NCI-H774 (cell line): ENCODE data around the gene PKP4.

Experiments used
- DNase-seq: peaks from one replicate; lab custom pipeline; 2025; lab: John Stamatoyannopoulos, UW

The PKP4 gene

DNA sequence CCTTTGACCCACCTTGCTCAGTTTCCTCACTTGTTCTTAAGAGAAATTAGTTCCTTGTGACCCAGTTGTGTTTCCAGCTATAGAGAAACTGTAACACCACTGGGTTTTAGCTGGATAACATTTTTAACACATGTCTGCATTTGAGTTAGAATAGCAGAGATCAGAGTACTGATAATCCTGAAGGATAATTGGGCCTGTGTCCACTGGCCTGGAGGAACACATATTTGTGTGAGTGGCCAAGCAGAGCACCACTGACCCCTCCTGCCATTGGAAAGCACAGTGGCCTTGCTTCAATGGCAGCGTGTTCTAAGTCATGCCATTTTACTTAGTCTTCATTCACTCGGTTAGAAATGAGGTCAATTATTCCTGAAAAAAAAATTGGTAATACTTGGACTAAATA lies 42.6 kb downstream of the PKP4 start:
- no peak for DNase-seq

DNA sequence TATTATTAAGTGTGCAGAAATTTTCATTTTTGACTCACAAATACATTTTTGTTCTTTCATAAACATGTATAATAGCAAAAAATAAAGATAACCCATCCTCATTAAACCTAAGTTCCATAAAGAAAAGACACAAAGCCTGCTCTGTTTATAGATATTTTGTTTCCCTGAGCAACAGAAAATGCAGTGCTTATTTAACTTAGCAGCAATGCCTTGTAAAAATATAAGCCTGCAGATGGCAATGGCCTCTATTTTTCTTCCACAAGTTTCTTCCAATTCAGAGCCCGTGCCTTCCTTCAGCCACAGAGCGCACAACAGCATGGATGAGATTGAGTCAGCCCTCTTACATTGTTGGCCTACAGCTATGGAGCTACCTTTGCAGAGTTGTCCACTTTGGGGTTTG lies 43.6 kb downstream of the PKP4 start:
- DNase-seq: no peak

DNA sequence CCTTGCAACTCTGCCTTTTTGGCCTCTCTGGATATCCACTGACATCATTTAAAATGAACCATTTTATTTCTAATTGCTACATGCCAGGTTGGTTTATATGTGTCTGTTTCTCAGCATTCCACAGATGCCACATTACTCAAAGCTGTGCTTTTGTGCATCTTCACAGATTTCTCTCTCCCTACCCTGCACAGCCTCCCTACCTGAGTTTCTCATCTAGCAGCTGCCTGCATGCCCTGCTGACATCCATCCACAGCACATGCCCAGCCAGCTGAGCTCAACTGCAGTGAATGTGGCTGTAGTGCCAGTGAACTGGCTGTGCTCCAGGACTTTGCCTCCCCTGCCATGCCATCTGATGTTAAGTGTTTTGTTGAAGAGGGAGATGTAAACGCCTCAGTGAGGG lies 44.5 kb downstream of the PKP4 start:
- DNase-seq: peak; percentile 46

DNA sequence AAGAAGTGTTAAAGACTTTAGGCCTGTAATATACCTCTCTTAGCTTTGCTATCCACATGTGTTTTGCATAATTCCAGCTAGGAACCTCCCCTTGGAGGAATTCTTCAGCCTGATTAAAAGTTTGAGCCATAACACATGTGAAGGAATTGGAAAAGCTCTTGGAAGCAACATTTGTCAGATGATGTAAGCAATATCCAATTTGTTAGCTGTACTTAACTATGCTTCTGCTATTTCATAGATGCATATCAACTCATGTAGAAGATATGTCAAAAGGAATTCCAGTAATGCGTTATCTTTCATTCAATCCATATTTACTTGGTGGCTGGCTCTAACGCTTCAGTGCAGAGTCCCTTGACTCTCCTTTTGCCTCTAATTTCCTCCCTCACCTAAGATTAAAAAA lies 46.2 kb downstream of the PKP4 start:
- DNase-seq: no peak

DNA sequence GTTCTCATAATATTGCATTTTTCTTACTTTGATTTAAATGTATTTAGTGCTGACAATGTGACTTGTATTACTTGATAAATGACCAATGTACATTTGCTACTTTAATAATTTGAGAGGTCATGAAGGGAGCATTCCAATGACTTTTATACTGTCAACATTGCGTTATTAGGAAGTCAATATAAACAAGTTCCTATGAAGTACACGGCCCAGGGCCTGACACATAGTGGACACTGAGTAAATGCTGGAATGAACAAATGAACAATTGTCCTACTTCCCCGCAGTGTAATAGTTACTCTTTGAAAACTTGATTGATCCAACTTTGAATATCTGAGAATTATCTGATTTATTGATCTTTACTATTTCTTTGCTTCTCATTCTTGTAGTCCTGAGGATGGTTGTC lies 47.3 kb downstream of the PKP4 start:
- DNase-seq: no peak

DNA sequence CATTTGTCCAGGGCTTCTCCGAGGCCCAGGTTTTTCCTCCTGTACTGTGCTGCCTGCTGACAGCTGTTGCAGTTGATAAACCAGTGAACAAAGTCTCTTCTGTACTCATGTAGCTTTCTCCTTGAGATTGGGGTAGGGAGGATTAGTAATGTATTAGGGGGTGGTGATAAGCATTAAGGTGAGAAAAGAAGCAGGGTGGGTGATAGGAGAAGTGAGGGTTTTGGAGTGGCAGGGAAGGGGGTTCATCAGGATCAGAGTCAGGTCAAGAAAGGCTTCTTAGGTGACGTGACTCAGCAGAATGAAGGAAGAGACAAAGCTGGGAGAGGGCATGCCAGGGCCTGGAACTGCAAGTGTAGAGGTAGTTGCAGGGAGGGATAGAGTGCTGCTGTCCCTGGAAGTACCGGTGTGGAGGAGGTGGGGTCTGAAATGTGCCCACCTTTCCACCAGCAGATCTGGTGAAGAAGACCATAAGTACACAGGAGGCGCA lies 48.7 kb downstream of the PKP4 start:
- no peak for DNase-seq

DNA sequence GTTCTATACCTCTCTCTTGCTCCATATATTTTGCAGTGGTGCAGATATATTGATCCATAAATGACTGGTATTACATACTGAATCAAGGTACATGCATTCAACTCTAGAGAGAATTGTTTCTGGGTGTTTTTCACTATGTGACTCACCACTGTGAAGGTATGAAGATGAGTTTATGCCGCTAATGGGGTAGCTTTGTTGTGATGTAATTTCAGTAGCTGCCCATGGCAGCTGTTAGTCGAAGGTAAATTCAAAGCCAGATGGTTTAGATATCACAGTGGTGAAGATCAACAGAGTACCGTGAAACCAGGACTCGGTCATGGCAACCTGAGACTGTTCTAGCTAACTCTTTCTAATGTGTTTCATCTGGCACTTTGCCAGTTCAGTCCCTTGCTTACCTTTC lies 50.4 kb downstream of the PKP4 start:
- DNase-seq: no peak

DNA sequence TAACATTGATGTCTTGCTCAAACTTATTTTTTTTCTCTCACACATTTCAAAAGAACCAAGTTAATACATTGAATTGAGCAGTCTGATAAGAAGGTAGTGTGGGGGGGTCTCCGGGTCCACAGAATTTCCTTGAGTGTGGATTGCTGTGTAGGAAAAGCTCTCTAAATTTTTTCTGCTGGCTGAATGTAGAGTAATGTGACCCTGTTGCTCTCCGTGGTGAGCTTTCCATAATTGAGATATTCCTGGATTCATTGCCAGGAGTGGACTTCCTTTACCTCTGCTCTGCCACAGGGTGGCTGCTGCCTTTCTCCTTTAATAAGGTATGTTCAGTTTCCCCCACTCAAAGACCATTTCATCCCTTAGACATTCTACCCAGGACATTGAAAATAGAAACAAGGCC lies 50.9 kb downstream of the PKP4 start:
- DNase-seq: no peak

DNA sequence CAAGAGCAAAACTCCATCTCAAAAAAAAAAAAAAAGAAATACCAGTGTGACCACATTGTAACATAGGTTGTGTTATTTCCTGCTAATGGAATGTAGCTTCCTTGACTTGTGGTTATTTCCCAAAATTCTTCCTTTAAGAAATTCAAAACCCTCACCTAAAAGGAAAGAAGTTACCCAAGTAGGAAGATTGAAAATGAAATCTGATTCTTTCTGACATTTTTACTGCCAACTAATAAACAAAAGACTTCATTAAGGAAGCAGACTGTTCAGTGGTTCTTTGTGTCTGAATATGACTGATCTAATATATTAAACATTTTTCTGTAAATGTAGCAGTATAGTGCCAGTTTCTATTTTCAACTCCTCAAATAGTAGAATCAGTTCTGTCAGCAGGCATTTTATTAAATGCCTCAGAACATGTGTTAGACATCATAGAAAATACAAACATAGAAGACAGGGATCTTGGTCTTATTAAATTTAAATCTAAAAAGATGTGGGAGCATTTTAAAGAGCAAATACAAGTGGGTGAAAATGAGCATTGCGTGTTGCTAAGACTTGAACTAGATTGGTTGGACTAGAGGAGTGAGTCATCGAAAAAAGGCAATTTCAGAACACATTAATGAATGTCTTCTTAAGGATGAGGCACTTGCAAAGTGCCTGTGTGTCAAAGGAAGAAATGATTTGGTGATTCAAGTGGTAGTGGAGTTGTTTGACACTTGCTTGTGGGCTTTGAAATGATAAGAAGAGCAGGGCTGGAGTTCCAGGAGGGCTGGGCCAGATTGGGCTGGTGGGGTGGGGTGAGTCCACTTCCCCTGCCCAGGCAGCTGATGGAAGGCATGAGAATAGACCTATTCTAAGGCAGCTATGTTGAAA lies 53.4 kb downstream of the PKP4 start:
- DNase-seq: no peak

DNA sequence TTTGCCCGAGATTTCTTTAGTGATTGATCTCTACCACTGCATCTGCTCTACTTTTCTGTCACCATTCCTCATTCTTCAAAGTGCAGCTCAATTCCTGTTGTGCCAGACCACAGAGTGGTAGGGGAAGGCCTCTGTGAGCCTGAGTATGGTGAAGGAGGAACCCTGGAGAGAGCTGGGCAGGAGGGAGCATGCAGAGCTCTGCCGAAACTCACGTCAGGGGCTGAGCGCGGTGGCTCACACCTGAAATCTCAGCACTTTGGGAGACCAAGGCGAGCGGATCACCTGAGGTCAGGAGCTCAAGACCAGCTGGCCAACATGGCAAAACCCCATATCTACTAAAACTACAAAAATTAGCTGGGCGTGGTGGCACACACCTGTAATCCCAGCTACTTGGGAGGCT lies 54.1 kb downstream of the PKP4 start:
- no peak for DNase-seq

DNA sequence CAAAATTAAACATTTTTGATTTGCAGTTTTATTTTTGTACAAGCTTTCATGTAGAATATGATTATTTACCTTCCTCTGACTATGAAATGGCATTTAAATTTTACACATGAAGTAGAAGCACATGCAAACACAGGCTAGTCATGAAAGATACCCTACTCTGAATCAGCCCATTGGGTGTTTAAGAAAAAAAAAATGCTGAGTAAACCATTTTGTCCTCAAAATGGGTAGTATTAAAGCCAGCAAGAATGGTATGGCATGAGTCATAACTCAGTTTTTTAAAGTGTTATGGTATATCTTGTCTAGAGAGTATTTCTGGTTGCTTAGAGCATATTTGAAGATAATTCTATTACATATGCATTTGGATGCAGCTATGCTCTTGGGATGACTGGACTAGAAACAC lies 55.0 kb downstream of the PKP4 start:
- DNase-seq: no peak

DNA sequence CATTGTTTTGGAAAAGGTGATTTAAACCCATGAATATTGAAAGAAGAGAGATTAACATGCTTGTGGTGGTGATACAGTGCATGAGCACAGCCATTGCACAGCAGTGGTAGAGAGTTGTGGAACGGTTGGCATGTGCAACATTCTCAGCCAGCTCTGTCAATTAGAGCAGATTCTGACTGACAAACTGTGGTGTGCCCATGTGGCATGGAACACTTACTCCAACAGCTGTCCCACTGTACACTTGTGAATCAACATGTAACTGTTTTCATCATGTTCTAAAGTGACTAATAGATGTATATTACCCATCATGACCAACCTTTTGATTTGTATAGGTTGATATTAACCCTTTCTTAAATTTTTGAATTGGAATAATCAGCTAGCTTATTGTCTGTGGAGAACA lies 55.6 kb downstream of the PKP4 start:
- no peak for DNase-seq

DNA sequence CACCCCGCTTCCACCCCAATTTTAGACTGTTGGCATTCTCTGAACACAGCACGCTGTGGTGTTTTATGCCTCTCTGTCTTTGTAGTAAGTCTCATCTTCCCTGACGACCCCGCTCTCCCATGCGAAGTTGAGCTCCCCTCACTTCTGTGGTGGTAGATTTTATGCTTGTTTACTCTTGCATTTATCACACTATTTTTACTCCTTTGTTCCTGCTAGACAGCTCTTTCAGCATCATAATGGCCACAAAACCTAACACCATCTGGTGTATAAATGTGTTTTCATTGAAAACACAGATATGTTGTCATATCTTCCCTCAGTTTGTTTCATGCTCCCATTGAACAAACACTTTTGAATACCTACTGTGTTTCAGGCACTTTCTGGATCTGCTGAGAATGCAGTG lies 57.1 kb downstream of the PKP4 start:
- peak; percentile 32 for DNase-seq

DNA sequence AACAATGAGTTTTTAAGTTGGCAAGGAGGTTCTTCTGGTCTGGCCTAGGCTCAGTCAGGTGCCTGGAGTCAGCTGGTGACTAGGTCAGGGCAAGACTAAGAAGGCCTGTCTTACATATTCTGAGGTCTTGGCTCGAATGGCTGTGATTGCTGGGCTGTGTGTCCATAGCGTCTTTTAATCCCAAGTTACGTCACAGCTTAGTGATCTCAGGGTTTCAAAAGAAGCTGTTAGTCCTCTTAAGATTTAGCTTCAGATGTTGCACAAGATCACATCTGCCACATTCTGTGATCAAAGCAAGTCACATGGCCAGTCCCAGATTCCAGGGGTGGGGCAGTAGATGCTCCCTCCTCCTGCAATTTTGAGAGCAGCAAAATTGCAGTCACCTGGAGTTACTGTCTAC lies 61.3 kb downstream of the PKP4 start:
- DNase-seq: no peak

DNA sequence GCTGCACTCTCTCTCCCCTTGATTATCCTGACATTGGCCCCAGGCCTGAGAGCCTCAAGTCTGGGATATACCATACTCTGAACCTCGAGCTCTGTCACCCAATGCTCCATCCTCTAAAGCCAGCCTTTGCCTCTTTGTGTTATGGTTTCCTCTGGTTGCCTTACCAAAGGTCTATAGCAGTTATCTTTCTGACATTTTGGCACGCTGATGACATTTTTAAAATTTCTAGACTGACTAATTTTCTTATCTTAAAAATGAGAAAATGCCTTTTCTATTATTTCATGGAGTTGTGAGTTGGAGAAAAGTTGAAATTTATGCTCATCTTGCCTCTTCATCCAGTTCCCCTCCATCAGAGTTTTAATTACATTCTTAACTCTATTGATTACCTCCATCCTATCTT lies 62.7 kb downstream of the PKP4 start:
- no peak for DNase-seq

DNA sequence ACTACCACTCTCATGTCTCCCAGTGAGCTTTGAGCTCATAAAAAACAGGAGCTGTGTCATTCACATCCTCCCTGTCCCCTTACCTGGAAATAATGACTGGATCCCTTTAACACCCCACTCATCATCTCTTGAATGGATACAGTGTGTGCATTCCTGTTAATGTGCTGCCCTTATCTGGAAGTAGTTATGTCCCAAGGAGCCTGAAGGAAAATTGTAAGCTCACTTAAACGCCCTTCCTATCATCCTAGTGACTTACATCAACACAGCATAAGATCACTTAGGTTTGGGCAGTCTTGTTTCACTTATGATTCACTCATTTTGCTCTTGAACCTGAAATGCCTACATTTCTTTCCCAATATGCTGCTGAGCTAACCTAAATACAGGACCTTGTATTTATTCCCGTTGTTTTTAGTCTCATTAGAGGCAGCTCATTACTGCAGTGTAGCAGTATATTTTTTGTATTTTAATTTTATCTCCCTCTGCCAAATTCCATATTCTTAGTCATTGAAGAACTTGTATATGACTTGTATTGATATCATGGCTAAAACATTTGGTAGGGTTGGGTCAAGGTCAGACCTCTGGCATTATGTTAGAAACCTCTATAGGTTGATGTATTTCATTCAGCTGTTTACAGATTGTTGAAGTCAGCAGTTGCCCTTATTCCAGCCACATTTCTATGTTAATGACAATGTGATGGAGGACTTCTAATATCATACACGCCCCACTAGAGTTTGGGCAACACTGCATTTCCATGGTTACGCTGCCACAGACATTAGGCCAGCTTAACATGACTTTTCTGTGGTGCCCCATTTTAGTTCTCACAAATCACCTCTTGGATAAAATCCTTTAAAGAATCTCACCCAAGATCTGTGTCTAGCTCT lies 72.9 kb downstream of the PKP4 start:
- no peak for DNase-seq

DNA sequence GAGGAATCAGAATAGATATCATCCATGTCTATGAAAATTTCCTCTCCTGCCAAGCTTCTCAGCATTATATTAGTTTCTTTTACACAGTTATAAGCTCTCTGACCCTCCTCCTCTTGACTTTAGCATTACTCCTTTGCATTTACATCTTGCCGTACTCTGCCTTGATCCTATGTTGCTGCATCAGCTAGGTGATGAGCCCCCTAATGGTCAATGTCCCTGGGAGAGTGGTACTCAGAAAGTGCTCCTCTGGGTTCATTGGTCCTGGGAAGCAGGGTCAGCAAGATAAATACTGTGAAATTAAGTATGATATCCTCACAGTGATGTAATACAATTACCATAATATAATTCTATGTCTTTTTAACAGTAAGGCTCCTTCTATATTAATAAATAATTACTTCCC lies 74.1 kb downstream of the PKP4 start:
- DNase-seq: no peak

DNA sequence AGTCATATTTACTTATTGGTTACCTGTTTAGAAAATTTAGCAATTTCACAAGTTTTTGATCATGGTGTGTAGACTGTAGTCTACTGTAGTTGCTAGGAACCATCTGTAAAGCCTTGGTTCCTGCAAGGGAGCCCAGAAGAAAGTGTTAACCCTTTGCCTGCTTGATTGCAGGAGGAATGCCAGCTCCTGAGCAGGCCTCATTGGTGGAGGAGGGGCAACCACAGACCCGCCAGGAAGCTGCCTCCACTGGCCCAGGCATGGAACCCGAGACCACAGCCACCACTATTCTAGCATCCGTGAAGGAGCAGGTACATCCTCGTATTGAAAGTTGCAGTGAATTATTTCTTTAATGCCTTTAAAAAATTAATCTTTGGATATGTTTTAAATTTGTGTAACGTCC lies 76.3 kb downstream of the PKP4 start:
- no peak for DNase-seq

DNA sequence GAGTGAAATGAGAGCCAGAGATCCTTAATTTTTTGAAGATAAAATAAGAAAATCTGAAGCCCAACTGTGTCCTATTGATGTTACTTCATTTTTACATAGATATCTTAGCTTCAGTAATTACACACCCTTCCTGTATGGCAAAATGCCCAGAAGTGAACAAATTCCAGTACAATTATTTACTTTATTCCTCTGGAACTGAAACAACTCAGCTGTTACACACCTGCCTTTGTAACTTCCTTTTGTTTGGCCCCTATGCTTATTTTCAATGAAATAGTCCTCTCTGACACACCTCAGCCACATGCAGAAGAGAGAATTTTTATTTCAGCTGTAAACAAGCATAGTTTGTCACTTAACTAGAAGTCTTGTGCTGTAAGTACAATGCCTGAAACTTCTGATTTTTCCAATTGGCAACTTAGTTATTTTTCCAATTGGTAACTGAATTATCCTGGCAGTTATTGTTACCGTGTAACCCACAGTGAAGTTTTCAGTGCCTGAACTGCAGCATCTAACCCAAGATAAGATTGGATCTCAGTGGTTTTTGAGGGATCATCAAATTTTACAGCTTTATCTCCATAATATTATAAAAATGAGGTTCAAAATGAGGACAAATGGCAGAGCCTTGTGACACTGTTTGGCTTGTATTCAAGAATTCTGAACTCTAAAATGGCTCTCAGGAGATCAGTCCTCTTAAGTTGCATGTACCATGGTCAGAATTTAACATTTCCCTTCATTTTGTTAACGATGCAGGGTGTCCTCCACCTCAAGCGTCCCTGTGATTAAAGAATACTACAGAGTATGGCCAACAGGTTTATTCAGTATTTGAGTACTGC lies 82.6 kb downstream of the PKP4 start:
- DNase-seq: peak; percentile 73

DNA sequence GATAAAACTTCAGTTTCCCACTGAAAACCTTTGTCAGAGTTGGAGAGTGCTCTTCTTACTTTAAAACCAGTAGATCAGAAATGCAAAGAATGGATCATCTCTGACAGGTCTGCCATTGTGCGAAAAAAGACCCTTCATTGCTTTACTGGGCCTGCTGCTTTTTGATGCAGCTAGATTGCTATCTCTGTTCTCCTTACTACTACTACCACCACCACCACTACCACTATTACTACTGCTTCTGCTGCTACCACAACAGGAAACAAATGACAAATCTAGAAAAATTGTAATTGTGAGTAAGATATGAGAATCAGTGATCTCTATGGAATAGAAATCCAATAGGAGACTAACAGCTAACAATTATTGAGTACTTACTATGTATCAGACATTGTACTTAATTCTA lies 85.8 kb downstream of the PKP4 start:
- no peak for DNase-seq

DNA sequence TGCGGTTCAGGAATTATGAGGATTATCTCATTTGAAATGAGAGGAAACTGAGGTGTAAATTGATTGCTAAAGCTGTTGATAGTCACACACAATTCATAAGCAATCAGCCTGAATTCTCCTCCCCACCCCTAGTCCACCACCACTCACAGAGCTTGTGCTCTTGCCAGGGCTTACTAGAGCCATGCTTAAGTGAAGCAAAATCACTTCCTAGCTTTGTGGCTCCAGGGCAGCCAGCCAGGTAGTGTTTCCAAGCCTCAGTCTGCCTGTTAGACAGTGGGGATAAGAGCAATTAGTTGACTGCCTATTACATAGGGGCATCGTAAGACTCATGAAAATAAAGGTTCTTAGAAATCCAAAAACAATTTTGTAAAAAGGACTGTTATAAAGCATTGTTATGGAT lies 87.2 kb downstream of the PKP4 start:
- DNase-seq: no peak

DNA sequence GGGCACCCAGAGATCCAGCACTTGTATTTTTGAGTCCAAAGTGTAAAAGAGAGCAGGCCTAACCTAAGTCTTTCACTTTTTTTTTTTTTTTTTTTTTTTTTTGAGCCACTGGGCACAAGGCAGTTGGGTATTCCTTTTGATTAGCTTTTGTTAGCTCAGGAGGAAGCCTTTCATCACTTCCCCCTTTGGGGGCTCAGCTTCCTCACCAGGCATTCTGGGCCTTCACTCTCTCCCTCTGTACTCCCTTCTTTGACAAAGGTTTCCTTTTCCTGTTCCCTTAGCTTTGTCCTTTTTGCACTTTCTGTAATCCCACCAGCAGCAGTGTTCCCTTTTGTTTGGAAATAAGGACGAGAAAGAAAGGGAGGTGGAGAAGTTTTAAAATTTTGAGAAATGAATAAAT lies 88.2 kb downstream of the PKP4 start:
- no peak for DNase-seq
